Inflammatory macrophage (primary cell): ENCODE data around the gene CRYGD.
"Not testable (repeated sequence)": the region's sequence is repeated elsewhere in the genome, so short reads cannot be mapped to it uniquely, and the experiment has no call there.

Source experiments
- DNase-seq, 2 donors: peaks; one replicate each; pipeline ENCODE4 v3.0.0-alpha.2; 2020 to 2022

The CRYGD gene

GRCh38 chr2:208129744-208130711 is 5.7 kb upstream of the CRYGD start, which contains the start of gene CRYGC:
Gene CRYGC (minus strand): TSS chr2:208129828. CDS start chr2:208129792, 36 bp downstream.
- DNase-seq = no peak

- no peak for DNase-seq
These were observed 3.8 kb upstream of the CRYGD start for GRCh38 chr2:208128136-208128535.

GRCh38 chr2:208127090-208127489 is 2.8 kb upstream of the CRYGD start:
- DNase-seq = no peak

DNA sequence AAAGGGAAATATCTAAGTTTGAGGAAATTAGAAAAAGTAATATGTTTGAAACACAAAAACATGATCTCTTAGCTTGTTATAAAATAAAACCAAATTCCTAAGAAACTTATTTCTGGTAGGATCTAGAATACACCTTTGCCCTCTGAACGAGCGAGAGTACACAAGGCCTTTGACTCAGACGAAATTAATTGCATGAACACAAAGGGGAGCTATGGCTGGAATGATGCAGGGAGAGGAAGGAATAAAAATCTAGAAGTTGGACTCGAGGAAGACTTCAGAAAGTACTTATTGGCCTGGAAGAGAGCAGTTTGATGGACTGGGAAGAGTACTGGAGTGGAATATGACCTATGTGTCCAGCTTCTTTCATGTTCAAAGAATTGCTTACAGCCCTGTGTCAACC is 927 bp upstream of the CRYGD start:
- no peak for DNase-seq

DNA sequence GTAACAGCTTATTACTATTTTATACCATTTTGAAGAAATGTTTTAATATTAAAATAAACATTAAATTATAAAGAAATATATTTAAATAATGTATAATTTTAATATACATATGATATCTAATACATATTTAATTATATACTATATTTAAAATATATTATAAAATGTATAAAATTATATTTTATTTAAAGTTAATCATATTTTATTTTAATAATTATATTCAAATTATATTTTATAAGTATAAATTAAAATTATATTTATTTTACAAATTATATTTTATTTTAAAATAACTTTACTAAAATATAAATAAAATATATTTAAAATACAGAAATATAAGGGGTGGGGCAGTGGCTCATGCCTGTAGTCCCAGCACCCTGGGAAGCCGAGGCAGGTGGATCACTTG is 2.1 kb downstream of the CRYGD start:
- no peak for DNase-seq

- no peak for DNase-seq
These were observed 5.4 kb downstream of the CRYGD start for GRCh38 chr2:208118918-208119317.

GRCh38 chr2:208117390-208117789 is 6.9 kb downstream of the CRYGD start:
- DNase-seq = not testable (repeated sequence)

- no peak for DNase-seq
These were observed 11.4 kb downstream of the CRYGD start for GRCh38 chr2:208112969-208113368.

GRCh38 chr2:208112273-208112745 is 12.0 kb downstream of the CRYGD start:
- not testable (repeated sequence) for DNase-seq

DNA sequence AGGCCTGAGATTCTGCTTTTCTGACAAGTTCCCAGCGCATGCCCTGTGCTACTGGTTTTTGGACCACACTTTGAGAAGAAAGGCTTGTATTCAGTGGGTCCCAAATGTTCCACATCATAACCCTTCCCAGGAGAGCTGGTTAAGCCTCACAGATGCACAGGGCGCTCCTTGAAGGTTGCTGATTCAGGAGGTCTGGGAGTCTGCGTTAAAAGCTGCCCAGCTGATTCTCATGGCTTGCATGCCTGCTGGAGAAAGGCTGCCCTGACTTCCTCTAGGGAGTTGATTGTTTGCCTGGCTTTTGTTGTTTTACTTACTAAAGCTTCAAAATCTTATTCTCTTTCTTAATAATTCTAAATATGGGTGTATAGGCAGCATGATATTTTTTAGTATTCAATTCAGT is 20.7 kb downstream of the CRYGD start:
- DNase-seq = no peak

- DNase-seq = peak; percentile 27 to 30
These were observed 22.4 kb downstream of the CRYGD start for GRCh38 chr2:208101716-208102631.

GRCh38 chr2:208099682-208100470 is 24.4 kb downstream of the CRYGD start:
- peak; percentile 8 to 14 for DNase-seq

DNA sequence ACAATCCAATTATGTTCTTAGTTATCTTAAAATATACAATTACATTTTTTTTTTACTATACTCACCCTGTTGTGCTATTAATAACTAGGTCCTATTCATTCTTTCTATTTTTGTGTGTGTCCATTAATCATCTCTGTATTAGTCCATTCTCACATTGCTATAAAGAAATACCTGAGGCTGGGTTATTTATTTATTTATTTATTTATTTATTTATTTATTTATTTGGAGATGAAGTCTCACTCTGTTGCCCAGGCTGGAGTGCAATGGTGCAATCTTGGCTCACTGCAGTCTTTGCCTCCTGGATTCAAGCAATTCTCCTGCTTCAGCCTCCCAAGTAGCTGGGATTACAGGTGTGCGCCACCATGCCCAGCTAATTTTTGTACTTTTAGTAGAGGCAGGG is 25.6 kb downstream of the CRYGD start:
- DNase-seq = not testable (repeated sequence)

- DNase-seq = no peak
These were observed 26.1 kb downstream of the CRYGD start for GRCh38 chr2:208098267-208098666.

DNA sequence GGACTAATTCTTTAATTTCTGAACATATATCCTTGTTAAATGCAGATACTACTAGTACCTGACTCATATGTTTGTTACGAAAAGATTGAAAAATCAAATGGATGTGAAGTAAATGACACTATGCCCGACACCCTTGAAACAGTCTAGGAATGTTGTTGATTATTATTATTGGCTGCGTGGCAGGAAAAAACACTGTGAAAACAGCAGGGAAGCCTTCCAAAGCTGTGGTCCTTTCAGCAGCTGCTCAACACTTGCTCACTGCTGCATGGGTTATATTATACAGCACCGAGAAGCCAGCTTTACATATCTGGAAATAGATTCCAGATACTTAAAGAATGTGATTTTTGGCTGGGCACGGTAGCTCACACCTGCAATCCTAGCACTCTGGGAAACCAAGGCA is 26.5 kb downstream of the CRYGD start:
- no peak for DNase-seq

DNA sequence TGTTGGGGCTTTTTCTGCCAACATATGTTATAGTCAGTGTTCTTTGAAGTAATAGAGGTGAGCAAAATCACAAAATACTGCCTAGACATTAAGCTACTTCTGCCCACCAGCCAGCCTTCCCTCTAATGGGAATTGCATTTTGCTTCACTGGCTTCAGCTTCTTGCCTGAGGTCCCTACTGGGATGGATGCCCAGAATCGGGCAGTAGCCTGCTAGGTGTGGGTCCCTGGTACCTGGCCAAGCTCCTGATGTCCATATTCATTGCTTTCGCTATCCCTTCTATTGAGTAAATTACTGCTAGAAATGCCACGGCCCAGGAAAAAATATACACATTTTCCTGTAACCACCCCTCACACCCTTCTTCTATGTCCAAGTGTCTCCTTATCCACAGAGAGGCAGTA is 27.0 kb downstream of the CRYGD start:
- DNase-seq = no peak

DNA sequence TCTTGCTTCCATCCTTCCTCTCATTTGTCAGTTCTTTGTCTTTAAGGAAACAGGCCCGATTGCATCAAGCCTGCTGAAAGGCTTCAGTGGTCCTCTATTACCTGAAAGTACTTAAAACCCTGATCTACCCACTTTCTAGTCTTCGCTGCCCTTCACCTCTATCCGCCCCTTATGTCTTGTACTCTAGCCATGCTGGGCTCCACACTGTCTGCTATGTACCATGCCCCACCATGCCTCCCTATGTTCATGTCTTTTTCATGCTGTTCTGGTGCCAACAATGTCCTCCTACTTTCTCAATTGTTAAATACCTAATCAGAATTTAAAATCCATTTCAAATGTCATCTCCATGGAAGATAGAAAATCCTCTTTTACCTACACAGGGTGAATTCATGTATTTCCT is 28.2 kb downstream of the CRYGD start:
- no peak for DNase-seq

DNA sequence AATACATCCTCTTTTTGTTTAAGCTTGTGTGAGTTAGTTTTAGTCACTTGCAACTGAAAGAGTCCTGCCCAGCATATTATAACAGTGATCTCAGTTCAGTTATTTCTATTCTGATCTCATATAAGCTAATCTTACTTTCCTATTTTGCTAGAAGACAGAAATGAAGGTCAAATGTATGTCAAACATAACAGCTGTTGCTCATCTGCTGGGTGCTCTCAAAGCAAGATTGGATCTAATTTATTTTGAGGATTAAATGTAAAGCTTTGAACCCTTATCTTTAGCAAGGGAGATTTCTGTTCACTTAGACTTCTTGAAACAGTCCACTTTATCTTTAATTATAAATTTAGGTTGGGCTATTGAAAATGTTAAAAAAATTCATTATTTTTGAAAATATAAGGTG is 31.2 kb downstream of the CRYGD start:
- no peak for DNase-seq

- no peak for DNase-seq
These were observed 32.1 kb downstream of the CRYGD start for GRCh38 chr2:208092093-208092832.

GRCh38 chr2:208090420-208090819 is 33.9 kb downstream of the CRYGD start:
- DNase-seq = no peak

DNA sequence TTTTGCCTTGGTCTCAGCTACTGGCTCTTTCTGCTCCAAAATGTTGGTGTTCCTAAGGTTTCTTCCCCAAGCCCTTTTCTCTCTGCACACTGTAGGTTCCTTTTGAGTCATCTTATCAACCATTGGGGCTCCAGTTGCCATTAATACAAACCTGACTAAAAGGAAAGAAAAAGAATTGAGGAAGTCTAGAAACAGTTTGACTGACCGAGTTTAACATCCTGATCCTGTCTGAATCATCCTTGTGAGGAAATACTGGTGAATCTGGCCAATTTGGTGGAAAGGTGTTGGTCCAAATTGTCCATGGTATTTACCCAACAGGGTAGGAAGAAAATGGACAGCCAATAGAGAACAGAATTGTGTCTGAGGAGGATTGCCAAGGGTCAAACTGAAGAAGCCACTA is 38.3 kb downstream of the CRYGD start:
- DNase-seq = no peak

- DNase-seq = no peak
These were observed 40.5 kb downstream of the CRYGD start for GRCh38 chr2:208083807-208084206.
